Stimulated activated CD8-positive, alpha-beta memory T cell treated with anti-CD3 and anti-CD28 coated beads, Interleukin-12 subunit alpha, Interleukin-12 subunit beta, amount 100 ng/mL, for 1 hour (primary cell): ENCODE data around the gene NAT10.

Source experiments
- DNase-seq: peaks from one replicate; pipeline ENCODE4 v3.0.0-alpha.2; 2020; ENCODE audit warnings: low read depth

The NAT10 gene

GRCh38 chr11:34111722-34112270 is 6.4 kb downstream of the NAT10 start:
- no peak for DNase-seq

GRCh38 chr11:34114014-34114413 is 8.6 kb downstream of the NAT10 start:
- DNase-seq = no peak

- no peak for DNase-seq
These were observed 9.0 kb downstream of the NAT10 start for GRCh38 chr11:34114471-34114870.

- DNase-seq = no peak
These were observed 15.2 kb downstream of the NAT10 start for GRCh38 chr11:34120651-34121050.

- DNase-seq = no peak
These were observed 19.6 kb downstream of the NAT10 start for GRCh38 chr11:34124885-34125668.

GRCh38 chr11:34126959-34127848 is 21.8 kb downstream of the NAT10 start:
- DNase-seq = no peak

GRCh38 chr11:34128824-34129223 is 23.4 kb downstream of the NAT10 start:
- no peak for DNase-seq

- DNase-seq = no peak
These were observed 27.0 kb downstream of the NAT10 start for GRCh38 chr11:34132261-34132965.

- DNase-seq = no peak
These were observed 29.3 kb downstream of the NAT10 start for GRCh38 chr11:34134765-34135164.

GRCh38 chr11:34135439-34135838 is 30.0 kb downstream of the NAT10 start:
- DNase-seq = no peak

- DNase-seq = no peak
These were observed 31.0 kb downstream of the NAT10 start for GRCh38 chr11:34136420-34136819.

- no peak for DNase-seq
These were observed 33.9 kb downstream of the NAT10 start for GRCh38 chr11:34139346-34139745.

GRCh38 chr11:34140149-34140548 is 34.7 kb downstream of the NAT10 start:
- no peak for DNase-seq

GRCh38 chr11:34143048-34143447 is 37.6 kb downstream of the NAT10 start:
- no peak for DNase-seq

- no peak for DNase-seq
These were observed 39.6 kb downstream of the NAT10 start for GRCh38 chr11:34145073-34145472.

- DNase-seq = no peak
These were observed 40.5 kb downstream of the NAT10 start for GRCh38 chr11:34145847-34146381.

GRCh38 chr11:34146411-34146810 is 41.0 kb downstream of the NAT10 start:
- no peak for DNase-seq

GRCh38 chr11:34146866-34147265 is 41.4 kb downstream of the NAT10 start:
- no peak for DNase-seq

- DNase-seq = no peak
These were observed 42.2 kb downstream of the NAT10 start for GRCh38 chr11:34147581-34147980.

GRCh38 chr11:34148504-34149165 is 43.2 kb downstream of the NAT10 start:
- no peak for DNase-seq

GRCh38 chr11:34149274-34149673 is 43.8 kb downstream of the NAT10 start:
- DNase-seq = no peak
